Measurements from ENCODE around the gene CRYBG3. TPM values are rescaled to one million over a fixed set of nuclear protein-coding genes. Genes with fewer than 3 reads are reported as not detected.

CRYBG3 gene
- total and polyA plus RNA-seq, 3 donors from 2014 or later: 39.7 to 49.8 (median 47.6) TPM

DNA sequence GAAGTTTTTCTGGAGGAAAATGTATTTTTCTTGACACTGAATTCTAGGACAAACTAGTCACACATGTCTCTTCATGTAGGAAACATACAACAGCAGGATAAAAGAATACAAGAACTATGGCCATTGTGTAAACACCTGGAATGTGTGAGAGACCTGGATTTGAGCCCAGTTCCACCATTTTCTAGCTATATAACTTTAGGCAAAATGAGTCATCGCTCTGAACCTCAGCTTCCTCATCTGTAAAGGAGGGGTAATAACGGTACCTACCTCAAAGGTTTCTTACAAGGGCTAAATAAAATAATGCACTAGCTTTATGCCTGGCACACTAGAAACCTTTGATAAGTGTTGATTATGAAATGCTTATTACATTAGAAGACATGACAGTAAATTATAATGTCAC, 92.6 kb downstream of the CRYBG3 start:
- TF ChIP-seq POLR2A (IDR thresholded peaks at IDR 0.05): no peak
- Histone ChIP-seq H3K4me3 (no peak overlapping the region), H3K9me3 (no peaks in the 10 kb centered on the region), H3K4me1 (no peaks in the 10 kb centered on the region), H3K27ac (no peak overlapping the region), H3K27me3 (no peaks in the 10 kb centered on the region), H3K36me3 (ENCODE audit: low read depth, missing control alignments) (no peaks in the 10 kb centered on the region)
- intact Hi-C loops (cut with DNase I; ENCODE audit: low total_unique reads): no loop called here
- DNase-seq: no peak
- 92 to 97% methylated on average over 2 of the region's 2 CpGs for WGBS, 2 donors

DNA sequence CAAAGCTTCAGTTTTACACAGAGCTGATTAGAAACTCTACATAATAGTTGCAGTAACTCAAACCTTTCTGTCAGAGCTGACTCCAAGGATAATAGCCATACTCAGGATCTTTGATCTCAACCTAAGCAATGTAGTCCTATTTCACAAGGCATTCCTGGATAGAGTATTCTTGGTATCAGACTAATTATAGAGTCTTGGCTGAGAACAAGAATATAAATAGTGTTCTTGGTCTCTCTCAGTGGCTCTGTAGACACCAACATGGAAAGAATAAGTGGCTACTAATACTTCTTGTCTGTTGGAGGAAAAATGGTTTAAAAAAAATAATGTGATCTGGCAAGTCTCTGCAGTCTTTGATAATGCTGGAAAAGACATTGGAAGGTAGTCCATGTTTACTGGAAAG, 94.8 kb downstream of the CRYBG3 start:
- H3K9me3 ChIP-seq: no peaks in the 10 kb centered on the region
- TF ChIP-seq POLR2A (IDR thresholded peaks at IDR 0.05): no peak
- TF ChIP-seq, protein P1, sequence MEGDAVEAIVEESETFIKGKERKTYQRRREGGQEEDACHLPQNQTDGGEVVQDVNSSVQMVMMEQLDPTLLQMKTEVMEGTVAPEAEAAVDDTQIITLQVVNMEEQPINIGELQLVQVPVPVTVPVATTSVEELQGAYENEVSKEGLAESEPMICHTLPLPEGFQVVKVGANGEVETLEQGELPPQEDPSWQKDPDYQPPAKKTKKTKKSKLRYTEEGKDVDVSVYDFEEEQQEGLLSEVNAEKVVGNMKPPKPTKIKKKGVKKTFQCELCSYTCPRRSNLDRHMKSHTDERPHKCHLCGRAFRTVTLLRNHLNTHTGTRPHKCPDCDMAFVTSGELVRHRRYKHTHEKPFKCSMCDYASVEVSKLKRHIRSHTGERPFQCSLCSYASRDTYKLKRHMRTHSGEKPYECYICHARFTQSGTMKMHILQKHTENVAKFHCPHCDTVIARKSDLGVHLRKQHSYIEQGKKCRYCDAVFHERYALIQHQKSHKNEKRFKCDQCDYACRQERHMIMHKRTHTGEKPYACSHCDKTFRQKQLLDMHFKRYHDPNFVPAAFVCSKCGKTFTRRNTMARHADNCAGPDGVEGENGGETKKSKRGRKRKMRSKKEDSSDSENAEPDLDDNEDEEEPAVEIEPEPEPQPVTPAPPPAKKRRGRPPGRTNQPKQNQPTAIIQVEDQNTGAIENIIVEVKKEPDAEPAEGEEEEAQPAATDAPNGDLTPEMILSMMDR (IDR thresholded peaks at IDR 0.05): no peak
- H3K4me1 ChIP-seq: no peaks in the 10 kb centered on the region
- H3K27ac ChIP-seq: no peak overlapping the region
- no peaks in the 10 kb centered on the region for H3K36me3 ChIP-seq (ENCODE audit: low read depth, missing control alignments)
- H3K27me3 ChIP-seq: no peaks in the 10 kb centered on the region
- intact Hi-C loops (cut with DNase I; ENCODE audit: low total_unique reads): no loop called here
- DNase-seq: no peak
- no peak overlapping the region for H3K4me3 ChIP-seq

DNA sequence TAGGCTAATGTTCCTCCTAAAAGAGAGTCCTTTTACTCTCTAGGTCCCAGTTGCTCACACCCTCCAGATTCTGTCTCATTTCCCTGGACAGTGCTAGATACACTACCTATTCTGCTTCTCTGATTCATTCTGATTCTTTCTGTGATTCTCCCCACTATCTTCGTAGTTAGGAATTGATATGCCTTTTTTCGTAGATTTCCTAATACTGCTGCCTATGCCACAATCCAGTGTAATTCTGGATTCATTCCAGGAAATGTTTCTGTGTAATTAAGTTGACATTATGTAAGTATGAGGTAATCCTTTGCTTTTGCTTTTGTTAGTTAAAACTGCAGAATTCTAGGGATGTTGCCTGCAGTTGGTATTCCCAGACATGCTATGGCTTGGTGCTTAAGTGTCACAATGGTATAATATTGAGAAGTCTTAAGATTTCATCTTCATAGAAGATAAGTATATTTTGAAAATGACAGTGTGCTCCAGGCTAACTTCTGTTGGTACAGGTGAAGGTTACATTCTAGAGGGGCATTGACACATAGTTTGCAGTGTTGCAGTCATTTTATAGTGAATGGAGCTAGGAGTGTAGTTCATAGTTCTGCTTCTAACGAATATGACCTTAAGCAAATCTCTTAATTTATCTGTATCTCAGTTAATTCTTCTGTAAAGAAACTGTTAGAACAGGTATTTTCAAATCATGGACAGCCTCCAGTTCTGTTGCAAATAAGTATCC, 96.2 kb downstream of the CRYBG3 start:
- DNase-seq: no peak
- Histone ChIP-seq H3K4me3 (no peak overlapping the region), H3K27me3 (no peaks in the 10 kb centered on the region), H3K9me3 (no peaks in the 10 kb centered on the region), H3K36me3 (ENCODE audit: low read depth, missing control alignments) (no peaks in the 10 kb centered on the region), H3K27ac (no peak overlapping the region), H3K4me1 (no peaks in the 10 kb centered on the region)
- no peak for TF ChIP-seq POLR2A (IDR thresholded peaks at IDR 0.05)
- TF ChIP-seq, protein P1 (IDR thresholded peaks at IDR 0.05): no peak
- intact Hi-C loops (cut with DNase I; ENCODE audit: low total_unique reads): no loop called here
- WGBS, 2 donors: 83 to 87% methylated on average over 3 of the region's 3 CpGs

GRCh38 chr3:97927704-97928103, 105.9 kb downstream of the CRYBG3 start:
- H3K4me1 ChIP-seq: no peaks in the 10 kb centered on the region
- intact Hi-C loops (cut with DNase I; ENCODE audit: low total_unique reads): no loop called here
- H3K27me3 ChIP-seq: no peaks in the 10 kb centered on the region
- no peak overlapping the region for H3K4me3 ChIP-seq
- H3K36me3 ChIP-seq (ENCODE audit: low read depth, missing control alignments): no peaks in the 10 kb centered on the region
- DNase-seq: no peak
- TF ChIP-seq POLR2A (IDR thresholded peaks at IDR 0.05): no peak
- TF ChIP-seq, protein P1 (IDR thresholded peaks at IDR 0.05): no peak
- no peaks in the 10 kb centered on the region for H3K9me3 ChIP-seq
- H3K27ac ChIP-seq: no peak overlapping the region

DNA sequence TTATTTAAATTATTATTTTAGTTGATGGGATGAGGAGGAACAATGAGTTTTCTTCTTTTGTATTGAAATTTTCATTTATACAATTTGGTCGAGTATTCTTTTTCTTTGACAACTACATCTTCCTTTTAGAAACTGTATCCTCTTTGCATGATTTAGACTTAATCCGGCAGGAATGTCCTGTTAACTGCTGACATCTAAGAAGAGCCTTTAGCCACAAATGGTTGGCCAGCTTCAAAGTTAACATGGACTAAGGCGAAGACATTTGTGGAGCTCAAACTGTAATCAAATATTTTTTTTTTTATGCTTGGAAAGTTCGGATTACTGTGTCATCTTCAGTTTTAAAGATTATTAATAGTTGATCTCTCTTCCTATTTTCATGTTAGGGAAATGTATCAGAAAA, 107.2 kb downstream of the CRYBG3 start:
- DNase-seq: no peak
- no peak for TF ChIP-seq POLR2A (IDR thresholded peaks at IDR 0.05)
- TF ChIP-seq, protein P1 (IDR thresholded peaks at IDR 0.05): no peak
- Histone ChIP-seq H3K4me1 (no peaks in the 10 kb centered on the region), H3K4me3 (no peak overlapping the region), H3K27ac (no peak overlapping the region), H3K36me3 (ENCODE audit: low read depth, missing control alignments) (no peaks in the 10 kb centered on the region), H3K9me3 (no peaks in the 10 kb centered on the region), H3K27me3 (no peaks in the 10 kb centered on the region)
- intact Hi-C loops (cut with DNase I; ENCODE audit: low total_unique reads): no loop called here
- 88 to 94% methylated on average over 4 of the region's 4 CpGs for WGBS, 2 donors
